HG02938 (cell line): ENCODE measurements around the gene FOXO3.

Experiments
- ATAC-seq: cut with Tn5 transposase; IDR thresholded peaks from one replicate; pipeline ENCODE4 v1.9.1; 2021; ENCODE audit warnings: mild to moderate bottlenecking, moderate library complexity; ENCODE audit not compliant: unreplicated experiment

Gene FOXO3

GRCh38 chr6:108733706-108734265, 173.1 kb downstream of the FOXO3 start:
- no peak for ATAC-seq
